Activated T-cell treated with anti-CD3 and anti-CD28 coated beads, Interleukin-2, amount 50 U/mL, for 4 hours (primary cell): ENCODE measurements around the gene MRPL14. TPM values are rescaled to one million over a fixed set of nuclear protein-coding genes. Genes with fewer than 3 reads are reported as not detected.

ENCODE experiments used
- ATAC-seq, 2 donors: fragments of 200-7000 bp; cut with Tn5 transposase; one replicate each; pipeline ENCODE4 v1.10.0; 2021
- DNase-seq: peaks from one replicate; pipeline ENCODE4 v3.0.0-alpha.2; 2020
- H3K27me3 Mint-ChIP-seq: one replicate; pipeline ENCODE4 v1.8.0; 2021; ENCODE audit warnings: low read depth, mixed read lengths
- H3K36me3 Mint-ChIP-seq: one replicate; pipeline ENCODE4 v1.8.0; 2022; ENCODE audit warnings: mixed read lengths; ENCODE audit not compliant: insufficient read depth
- H3K4me1 Mint-ChIP-seq: one replicate; pipeline ENCODE4 v1.8.0; 2021; ENCODE audit warnings: low read depth, mixed read lengths
- H3K4me3 Mint-ChIP-seq: one replicate; pipeline ENCODE4 v1.8.0; 2021; ENCODE audit warnings: mild to moderate bottlenecking, moderate library complexity, mixed read lengths
- H3K9me3 Mint-ChIP-seq: one replicate; pipeline ENCODE4 v1.8.0; 2021; ENCODE audit warnings: mixed read lengths
- total RNA-seq, 3 donors: library from RNA; stranded (reverse); gene quantifications; one replicate each; pipeline ENCODE4 v1.2.1, GENCODE V29; 2021

The MRPL14 gene
- total RNA-seq, 3 donors from 2014 or later: 51.0 to 87.9 (median 56.6) TPM

DNA sequence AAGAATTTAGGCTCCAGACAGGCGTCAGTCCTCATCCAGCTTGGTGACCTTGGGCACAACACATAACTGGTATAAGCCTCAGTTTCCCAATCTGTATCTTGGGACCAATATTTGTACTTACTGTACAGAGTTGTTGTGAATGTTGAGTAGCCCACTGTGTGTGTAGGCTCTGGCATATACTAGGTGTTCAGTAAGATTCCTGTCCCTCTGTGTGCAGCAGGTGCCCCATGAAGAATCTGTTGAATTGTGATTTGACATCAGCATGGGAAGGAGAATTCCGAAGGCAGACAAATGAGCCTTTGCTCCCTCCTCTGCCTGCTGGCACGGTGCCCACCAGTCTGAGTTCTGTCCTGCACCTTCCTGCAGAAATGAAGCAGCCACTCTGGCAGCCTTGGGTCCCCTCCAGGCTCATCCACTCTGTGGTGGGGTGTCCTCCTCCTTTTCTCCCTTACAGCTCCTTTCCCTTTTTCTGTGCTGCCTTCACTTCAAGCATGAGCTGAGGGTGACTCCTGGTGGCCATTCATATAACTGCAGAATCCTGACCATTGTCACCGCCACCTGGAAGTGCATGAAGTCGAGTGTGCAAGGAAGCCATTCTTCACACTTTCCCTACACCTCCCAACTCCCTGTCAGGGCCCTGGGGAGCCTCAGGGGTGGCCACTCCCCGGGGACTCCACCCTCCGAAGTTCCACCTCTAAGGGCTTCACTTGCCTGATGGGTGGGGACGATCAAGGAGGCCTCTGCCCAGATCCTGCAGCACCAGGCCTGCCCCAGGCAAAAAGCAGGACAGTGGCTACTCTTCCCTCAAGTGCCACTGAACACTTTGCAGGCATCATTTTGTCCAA, 48.2 kb downstream of the MRPL14 start:
- ATAC-seq: peak; percentile 49 to 52
- Mint-ChIP-seq H3K4me3 (no peak overlapping the region), H3K4me1 (peaks cover 6% of the 10 kb centered on the region), H3K27me3 (peaks cover 15% of the 10 kb centered on the region), H3K9me3 (no peaks in the 10 kb centered on the region), H3K36me3 (no peaks in the 10 kb centered on the region)
- DNase-seq: peak; percentile 68

DNA sequence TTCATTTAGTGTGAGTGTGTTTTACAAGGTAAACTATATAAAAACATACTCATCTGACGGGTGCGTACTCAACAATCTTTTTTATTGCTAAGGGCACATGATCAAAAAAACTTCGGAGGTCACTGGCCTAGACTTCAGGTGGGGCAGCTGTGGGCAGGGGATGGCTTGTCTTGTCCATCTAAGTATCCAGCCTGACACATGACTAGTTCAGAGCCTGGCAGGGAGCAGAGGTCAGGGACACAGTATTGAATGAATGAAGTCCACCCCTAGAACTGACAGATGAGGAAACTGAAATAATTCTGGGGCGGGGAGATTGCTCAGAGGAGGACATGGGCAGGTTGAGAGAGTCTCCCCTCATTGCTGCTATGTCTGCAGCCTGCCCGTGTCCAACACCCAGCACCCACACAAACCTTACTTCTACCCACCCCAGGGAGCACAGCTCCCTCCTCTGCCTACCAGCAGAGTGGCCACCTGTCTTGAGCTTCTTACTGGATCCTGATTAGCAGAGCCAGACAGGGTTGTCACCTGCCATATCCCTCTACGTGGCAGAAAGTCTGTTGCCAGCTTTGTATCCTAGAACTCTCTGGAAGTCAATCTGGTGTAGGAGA, 48.9 kb downstream of the MRPL14 start:
- ATAC-seq: no peak
- no peak overlapping the region for H3K4me3 Mint-ChIP-seq
- H3K36me3 Mint-ChIP-seq: no peaks in the 10 kb centered on the region
- no peak for DNase-seq
- peaks cover 12% of the 10 kb centered on the region for H3K4me1 Mint-ChIP-seq
- H3K27me3 Mint-ChIP-seq: peaks cover 18% of the 10 kb centered on the region
- H3K9me3 Mint-ChIP-seq: no peaks in the 10 kb centered on the region

DNA sequence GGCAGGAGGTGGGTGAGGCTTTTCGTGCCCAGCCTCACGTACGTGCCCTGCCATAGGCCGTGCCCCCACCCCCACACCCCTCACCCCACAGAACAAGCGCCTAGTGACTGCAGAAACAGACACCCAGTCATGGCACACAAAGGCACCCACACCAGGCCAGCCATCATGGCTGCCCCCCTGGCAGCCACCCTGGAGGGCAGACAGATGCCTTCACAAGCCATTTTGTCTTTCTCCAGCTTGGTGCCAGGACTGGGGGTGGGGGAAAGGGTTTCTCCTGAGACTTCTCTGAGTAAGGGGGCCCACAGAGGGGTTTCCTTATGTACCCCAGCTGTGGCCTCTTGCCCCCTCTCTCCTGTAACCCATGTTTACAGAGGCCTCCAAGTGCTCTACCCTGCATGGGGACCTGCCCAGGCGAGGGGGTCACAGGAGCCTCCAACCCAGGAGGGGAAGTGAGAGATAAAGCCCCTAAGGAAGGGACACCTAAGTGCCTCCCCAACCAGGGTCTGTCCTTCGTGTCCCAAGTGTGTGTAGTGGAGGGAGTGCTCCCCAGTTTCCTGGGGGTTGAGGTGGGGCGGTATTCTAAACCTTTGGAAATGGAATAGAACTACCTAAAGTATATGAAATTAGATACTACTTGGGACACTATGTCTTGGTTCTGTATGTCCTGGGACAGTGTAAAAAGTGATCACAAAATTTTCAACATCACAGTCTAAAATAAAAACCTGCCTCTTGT, 49.9 kb downstream of the MRPL14 start:
- no peak overlapping the region for H3K4me3 Mint-ChIP-seq
- H3K36me3 Mint-ChIP-seq: no peaks in the 10 kb centered on the region
- peaks cover 16% of the 10 kb centered on the region for H3K4me1 Mint-ChIP-seq
- H3K27me3 Mint-ChIP-seq: peaks cover 18% of the 10 kb centered on the region
- ATAC-seq (no peak), DNase-seq (no peak)
- no peaks in the 10 kb centered on the region for H3K9me3 Mint-ChIP-seq

DNA sequence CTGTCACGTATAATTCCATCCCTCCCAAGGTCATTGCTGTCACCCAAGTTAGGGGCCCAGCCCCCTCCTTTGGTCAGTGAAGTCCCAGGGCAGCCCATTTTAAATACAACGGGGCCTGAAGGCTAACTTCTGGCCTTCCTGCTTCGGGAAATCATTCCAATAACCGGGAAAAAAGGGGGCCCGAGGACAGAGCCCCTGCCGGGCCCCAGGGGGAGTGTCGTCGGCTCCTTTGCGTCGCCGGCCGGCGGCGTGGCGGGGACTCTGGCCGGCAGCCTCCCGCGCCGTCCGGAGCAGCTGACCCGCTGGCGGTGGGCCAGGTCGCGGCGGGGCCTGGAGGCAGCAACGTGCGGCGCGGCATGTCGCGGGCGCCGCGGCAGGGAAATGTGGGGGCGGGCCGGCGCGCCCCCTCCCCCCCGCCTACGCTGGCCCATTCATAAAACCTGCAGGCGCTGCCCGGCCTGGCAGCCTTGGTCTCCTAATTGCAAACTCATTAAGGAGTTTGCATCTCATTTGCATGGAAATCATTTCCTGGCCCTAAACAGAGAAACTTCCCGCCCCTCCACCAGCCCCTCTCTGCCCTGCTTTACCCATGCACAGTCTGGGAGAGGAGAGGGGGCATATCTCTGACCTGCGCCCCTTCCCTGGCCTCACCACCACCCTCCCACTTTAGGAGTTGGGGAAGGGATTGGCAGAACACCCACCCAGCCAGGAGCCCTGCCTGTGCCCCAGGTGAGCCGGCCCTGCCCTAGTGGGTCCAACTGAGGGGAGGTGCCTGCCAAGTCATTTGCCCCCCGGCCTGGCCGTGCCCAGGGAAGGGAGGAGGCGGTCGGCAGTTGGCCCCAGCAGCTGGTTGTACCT, 50.7 kb downstream of the MRPL14 start:
- Mint-ChIP-seq H3K4me3 (no peak overlapping the region), H3K27me3 (peaks cover 21% of the 10 kb centered on the region), H3K36me3 (no peaks in the 10 kb centered on the region), H3K4me1 (peaks cover 18% of the 10 kb centered on the region), H3K9me3 (no peaks in the 10 kb centered on the region)
- ATAC-seq (no peak), DNase-seq (no peak)

DNA sequence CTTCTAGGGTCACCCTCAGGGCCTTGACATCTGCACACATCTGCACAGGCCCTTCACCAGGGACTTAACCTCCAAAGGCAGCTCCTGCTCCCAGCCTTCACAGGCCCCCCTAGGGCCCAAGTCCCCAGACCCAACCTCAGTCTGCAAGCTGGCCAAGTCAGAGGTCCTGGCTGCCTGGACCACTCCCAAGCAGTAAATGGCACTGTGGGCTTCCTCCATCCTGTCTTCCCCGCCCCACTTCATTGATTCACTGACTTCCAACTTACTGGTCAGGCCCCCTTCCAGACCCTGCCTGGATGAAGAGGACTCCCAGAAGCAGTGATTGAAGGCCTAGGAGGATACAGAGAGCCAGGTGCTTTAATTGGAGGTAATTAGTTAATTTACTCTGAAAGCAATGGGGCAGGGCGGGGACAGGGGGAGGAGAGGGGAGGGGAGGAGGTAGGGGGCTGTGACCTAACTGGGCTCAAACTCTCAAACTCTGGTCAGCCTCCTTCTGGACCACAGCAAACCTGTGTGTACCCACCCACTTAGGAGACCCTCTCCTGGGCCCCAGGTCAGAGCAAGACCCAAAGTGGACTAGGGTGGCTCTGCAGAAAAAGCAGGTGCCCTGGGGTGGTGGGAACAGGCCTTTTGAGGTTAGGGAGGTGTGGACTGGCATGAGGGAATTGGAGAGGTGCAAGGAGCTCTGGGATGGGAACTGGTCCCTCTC, 51.5 kb downstream of the MRPL14 start:
- no peaks in the 10 kb centered on the region for H3K9me3 Mint-ChIP-seq
- DNase-seq: no peak

DNA sequence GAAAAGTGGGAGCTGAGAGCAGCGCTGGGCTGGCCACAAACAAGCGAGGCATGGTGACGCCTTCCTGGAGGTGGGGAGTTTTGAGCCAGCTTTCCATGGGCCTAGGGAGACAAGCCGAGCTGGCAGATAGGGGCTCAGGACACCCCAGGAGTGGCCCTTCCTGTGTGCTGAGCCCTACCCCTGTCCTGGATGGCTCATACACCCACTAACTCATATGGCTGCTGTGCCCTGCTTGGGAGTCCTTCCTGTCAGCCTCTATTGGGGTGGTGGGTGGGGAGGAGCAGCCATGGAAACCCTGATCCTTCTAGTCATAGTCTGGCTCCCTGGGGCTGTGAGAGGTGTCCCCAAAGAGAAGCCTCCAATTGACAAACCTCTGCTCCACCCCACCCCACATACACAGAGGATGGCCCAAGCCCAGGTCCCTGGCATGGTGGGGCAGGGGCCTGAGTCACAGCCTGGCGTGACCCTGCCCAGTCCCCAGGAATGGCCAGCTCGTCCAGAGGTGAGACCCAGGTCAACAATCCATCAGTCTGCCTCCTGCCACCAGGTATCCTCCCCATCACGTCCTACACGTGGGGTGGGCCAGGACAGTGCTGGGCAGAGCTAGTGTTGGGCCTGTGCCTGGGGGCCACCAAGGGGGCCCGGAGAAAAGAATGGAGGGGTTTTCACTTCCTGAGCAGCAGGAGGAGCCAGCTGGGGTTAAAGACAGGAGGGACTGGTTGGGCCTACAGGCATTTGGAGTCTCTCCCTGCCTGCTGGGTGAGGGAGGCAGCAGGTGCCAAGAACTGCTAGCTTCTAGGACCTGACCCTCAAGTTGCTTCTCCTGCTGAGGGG, 52.2 kb downstream of the MRPL14 start:
- DNase-seq: no peak
- Mint-ChIP-seq H3K4me1 (peaks cover 18% of the 10 kb centered on the region), H3K4me3 (no peak overlapping the region), H3K36me3 (no peaks in the 10 kb centered on the region), H3K9me3 (no peaks in the 10 kb centered on the region), H3K27me3 (peaks cover 26% of the 10 kb centered on the region)
- no peak for ATAC-seq

More for the DNA sequence above, 51.5 kb downstream of the MRPL14 start:
- no peaks in the 10 kb centered on the region for H3K36me3 Mint-ChIP-seq
- peaks cover 26% of the 10 kb centered on the region for H3K27me3 Mint-ChIP-seq
- no peak for ATAC-seq
- no peak overlapping the region for H3K4me3 Mint-ChIP-seq
- peaks cover 18% of the 10 kb centered on the region for H3K4me1 Mint-ChIP-seq

DNA sequence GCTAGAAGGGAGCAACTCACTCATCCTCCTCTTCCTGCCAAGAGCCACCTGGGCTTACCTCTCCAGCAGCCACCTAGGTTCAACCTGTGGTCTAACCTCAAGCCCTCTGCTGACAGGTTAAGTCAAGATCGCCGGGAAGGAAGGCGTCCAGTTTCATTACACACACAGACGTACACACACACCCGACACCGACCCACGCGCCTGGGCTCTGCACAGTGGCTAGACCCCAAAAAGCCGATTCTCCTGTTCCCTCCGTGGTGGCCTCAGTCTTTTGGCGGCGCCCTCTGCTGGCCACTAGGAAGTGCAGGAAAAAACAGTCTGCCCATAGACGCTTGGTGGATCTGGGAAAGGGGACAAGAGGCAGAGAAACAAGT, 52.8 kb downstream of the MRPL14 start:
- Mint-ChIP-seq H3K27me3 (peaks cover 26% of the 10 kb centered on the region), H3K4me1 (peaks cover 18% of the 10 kb centered on the region), H3K36me3 (no peaks in the 10 kb centered on the region), H3K4me3 (peak overlapping the region; percentile 78), H3K9me3 (no peaks in the 10 kb centered on the region)
- ATAC-seq (peak; percentile 57 to 61), DNase-seq (peak; percentile 54)

DNA sequence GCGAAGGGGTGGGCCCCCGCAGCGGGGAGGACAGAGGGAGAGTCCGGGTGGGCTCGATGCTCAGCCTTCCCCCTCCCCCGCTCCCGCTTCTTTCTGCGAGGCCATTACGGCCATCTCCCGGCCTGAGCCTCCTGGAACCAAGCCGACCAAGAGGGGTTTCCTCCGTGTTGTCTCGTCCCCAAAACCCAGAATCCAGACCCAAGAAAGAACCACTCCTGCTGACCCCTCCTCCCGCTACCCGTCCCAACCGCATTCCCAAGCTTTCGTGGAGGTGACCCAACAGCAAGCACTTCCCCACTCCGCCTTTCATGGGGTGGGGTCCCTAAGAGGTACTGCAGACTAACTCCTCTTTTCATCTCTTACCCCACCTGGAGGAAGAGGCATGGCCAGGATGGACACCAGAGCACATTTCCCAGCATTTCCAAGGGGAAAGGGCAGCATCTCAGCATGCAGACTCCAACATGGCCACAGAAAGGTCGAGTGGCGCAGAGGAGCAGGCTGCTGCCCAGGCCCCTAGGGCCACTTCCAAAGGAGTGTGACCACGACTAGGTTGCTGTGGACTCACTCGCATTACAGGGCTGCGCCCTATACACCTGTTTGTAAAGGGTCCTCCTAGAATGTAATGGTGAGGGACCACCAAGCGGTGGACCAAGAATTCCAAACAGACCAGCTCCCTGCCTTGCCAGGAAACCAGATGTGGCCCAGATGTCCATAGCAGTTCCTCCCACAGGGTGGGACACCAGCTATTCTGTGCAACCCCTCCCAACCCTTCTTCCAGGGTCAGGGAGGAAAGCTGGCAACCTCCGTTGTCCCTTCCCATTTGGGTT, 53.4 kb downstream of the MRPL14 start:
- Mint-ChIP-seq H3K4me3 (peak overlapping the region; percentile 78), H3K36me3 (no peaks in the 10 kb centered on the region), H3K9me3 (no peaks in the 10 kb centered on the region), H3K4me1 (peaks cover 18% of the 10 kb centered on the region), H3K27me3 (peaks cover 22% of the 10 kb centered on the region)
- DNase-seq (no peak), ATAC-seq (peak in 1 of 2 donors; percentile 10)

DNA sequence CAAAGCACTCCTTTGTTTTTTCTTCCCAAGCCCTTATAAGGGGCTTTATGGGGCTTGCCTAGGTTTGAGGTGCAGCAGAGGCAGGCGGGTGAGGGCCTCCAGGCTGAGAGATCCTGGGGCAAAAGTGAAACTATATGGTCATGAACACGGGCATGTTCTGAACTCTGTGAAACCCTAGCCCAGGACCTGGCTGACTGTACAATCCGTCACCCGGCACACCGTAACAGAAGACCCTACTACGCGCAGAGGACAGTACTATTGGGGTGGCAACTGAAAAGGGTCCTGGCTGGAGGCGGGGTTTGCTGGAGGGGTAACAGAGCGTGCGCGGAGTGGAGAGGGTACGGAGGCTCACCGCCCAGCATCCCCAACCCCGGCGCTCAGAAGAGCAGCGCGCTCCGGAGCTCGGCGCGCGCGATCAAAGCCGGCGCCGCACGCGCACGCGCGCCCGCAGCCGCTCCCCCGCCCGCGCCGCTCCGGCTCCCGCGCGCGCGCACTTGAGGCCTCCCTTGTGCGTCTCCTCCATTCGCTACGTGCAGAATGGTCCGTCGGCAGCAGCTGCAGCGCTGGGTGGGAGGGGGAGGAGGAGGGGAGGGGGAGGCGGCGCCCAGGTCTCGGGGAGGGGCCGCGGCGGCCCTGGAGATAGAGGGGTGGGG, 54.2 kb downstream of the MRPL14 start:
- no peaks in the 10 kb centered on the region for H3K9me3 Mint-ChIP-seq
- peak overlapping the region; percentile 87 for H3K4me3 Mint-ChIP-seq
- ATAC-seq (peak; percentile 74 to 79), DNase-seq (peak; percentile 62)
- H3K27me3 Mint-ChIP-seq: peaks cover 21% of the 10 kb centered on the region
- H3K4me1 Mint-ChIP-seq: peaks cover 18% of the 10 kb centered on the region
- H3K36me3 Mint-ChIP-seq: no peaks in the 10 kb centered on the region

DNA sequence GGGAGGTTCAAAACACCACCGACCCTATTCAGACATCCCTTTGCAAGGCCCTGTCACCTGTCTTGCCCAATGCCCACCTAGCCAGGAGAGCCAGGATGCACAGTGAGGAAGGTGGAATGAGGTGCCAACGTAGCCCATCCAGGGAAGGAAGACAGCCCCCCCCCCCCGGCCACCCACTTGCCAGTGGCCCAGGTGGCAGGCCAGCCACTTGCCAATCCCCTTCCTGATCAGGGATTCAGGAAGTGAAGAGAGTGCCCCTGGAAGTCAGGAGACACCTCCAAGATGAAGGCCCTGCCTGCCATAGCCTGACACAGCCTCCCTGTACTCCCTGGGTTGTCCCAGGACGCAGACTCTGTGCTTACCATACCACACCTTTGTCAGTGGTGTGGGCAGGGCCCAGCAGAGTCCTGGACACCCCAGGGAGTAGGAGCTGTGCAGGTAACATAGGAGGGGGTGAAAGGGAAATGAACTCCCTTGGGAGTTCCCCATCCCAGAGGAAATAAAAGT, 54.7 kb downstream of the MRPL14 start:
- Mint-ChIP-seq H3K4me3 (peak overlapping the region; percentile 87), H3K27me3 (peaks cover 18% of the 10 kb centered on the region), H3K36me3 (no peaks in the 10 kb centered on the region), H3K4me1 (peaks cover 18% of the 10 kb centered on the region), H3K9me3 (no peaks in the 10 kb centered on the region)
- no peak for DNase-seq
- ATAC-seq: no peak

DNA sequence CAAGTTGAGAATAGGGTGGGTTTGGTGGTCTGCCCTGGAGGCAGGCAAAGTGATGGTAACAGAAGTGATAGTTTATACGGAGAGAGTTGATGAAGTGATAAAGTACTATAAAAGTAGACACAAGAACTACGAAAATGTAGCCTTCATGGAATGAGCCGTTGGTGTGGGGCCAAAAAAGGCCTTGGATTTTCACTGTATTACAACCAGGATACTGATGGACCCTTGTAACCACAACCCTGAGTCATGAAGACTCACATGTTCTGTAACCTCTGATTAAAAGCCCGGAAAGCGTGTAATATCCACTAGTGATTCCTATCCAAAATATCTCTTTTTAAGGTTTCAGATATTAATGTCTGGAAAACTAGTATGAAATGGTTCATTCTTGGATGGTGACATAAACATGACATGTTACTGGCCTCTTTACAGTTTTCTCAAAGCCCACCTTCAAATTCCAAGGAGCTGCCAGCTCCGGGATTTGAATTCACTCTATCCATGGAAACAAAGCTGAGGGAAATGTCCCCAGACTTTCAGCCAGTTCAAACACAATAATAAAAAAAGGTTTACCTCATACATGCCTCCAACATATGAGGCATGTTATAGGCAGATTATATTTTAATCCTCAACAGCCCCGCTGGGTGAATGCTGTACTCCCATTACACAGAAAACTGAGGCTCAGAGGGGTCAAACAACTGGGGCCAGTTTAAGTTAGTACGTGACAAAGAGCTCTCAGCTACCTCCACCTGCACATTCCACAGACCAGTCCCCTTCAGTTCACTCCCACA, 55.4 kb downstream of the MRPL14 start:
- Mint-ChIP-seq H3K4me3 (peak overlapping the region; percentile 56), H3K9me3 (no peaks in the 10 kb centered on the region), H3K4me1 (peaks cover 18% of the 10 kb centered on the region), H3K27me3 (peaks cover 15% of the 10 kb centered on the region), H3K36me3 (no peaks in the 10 kb centered on the region)
- DNase-seq: no peak
- no peak for ATAC-seq
